Ectodermal cell (in vitro differentiated cells): Measurements from ENCODE around the gene SMYD1. TPM values are rescaled to one million over a fixed set of nuclear protein-coding genes. Genes with fewer than 3 reads are reported as not detected.
"Not testable (repeated sequence)": the region's sequence is repeated elsewhere in the genome, so short reads cannot be mapped to it uniquely, and the experiment has no call there.

ENCODE experiments used
- H3K27ac ChIP-seq: 2 replicates; pipeline ENCODE4 v1.7.0; 2013; ENCODE audit warnings: mild to moderate bottlenecking, low read depth, low read length; ENCODE audit not compliant: insufficient read depth, poor library complexity, severe bottlenecking
- H3K27me3 ChIP-seq: 2 replicates; pipeline ENCODE4 v1.7.0; 2013; ENCODE audit warnings: mild to moderate bottlenecking, low read length; ENCODE audit not compliant: insufficient read depth, control insufficient read depth, poor library complexity, severe bottlenecking
- H3K36me3 ChIP-seq: one replicate; pipeline ENCODE4 v1.7.0; 2013; ENCODE audit warnings: low read length; ENCODE audit not compliant: control insufficient read depth, insufficient read depth
- H3K4me1 ChIP-seq: one replicate; pipeline ENCODE4 v1.7.0; 2013; ENCODE audit warnings: low read length; ENCODE audit not compliant: control insufficient read depth, insufficient read depth
- H3K4me3 ChIP-seq: 2 replicates; pipeline ENCODE4 v1.7.0; 2013; ENCODE audit warnings: low read depth, low read length, control low read depth; ENCODE audit not compliant: insufficient read depth
- H3K9me3 ChIP-seq: 2 replicates; pipeline ENCODE4 v1.7.0; 2013; ENCODE audit warnings: mild to moderate bottlenecking, low read length, moderate library complexity; ENCODE audit not compliant: control insufficient read depth
- WGBS, 2 experiments: methylation state at CpG; one replicate each; pipeline ENCODE4 v1.1.7; 2013; ENCODE audit warnings: missing lambda C conversion rate in 2 of 2; 5-methylcytosine and 5-hydroxymethylcytosine counted together
- polyA plus RNA-seq, 4 experiments: library from polyadenylated mRNA; stranded (reverse); fragments of 50-300 nt; gene quantifications; one replicate each; pipeline ENCODE4 v1.2.3, GENCODE V29; 2013

SMYD1 gene
- not detected for polyA plus RNA-seq (2013, experiment 1 of 4)
- polyA plus RNA-seq (2013, experiment 2 of 4) = not detected
- not detected for polyA plus RNA-seq (2013, experiment 3 of 4)
- polyA plus RNA-seq (2013, experiment 4 of 4) = not detected

DNA sequence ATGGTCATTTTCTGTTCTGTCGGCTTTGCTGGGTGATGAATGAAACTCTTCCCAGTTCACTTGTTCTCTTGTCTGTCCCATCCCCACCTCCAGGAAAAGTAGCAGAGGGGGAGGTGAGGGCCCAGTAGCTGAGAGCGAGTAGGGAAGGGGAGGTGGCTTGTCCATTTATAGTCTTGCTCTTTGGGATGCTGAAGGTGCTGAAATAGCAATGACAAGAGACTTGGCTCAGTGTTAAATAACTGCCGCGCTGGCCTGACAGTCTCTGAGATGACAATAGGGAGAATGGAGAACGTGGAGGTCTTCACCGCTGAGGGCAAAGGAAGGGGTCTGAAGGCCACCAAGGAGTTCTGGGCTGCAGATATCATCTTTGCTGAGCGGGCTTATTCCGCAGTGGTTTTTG lies at the start of gene SMYD1:
Gene SMYD1 (plus strand): TSS at position 228 of the 400 bp plus-strand sequence. CDS start 40 bp downstream, at position 268.
- H3K36me3 ChIP-seq = no peaks in the 10 kb centered on the region
- H3K4me3 ChIP-seq = no peak within 1 kb of the TSS
- H3K27me3 ChIP-seq = no peaks in the 10 kb centered on the region
- H3K4me1 ChIP-seq = peaks cover 8% of the 10 kb centered on the region
- 63 to 75% methylated on average over 8 of the region's 8 CpGs for WGBS, 2 experiments
- no peak within 1 kb of the TSS for H3K27ac ChIP-seq
- H3K9me3 ChIP-seq = no peaks in the 10 kb centered on the region

GRCh38 chr2:88018077-88018805 lies 49.4 kb upstream of the SMYD1 start:
- not testable (repeated sequence) for H3K27ac ChIP-seq, H3K27me3 ChIP-seq, H3K36me3 ChIP-seq, H3K9me3 ChIP-seq, H3K4me3 ChIP-seq, H3K4me1 ChIP-seq
- 91% methylated on average over 11 of the region's 11 CpGs for WGBS, 2 experiments

GRCh38 chr2:88018909-88019308 lies 48.7 kb upstream of the SMYD1 start:
- 85% methylated on average over 6 of the region's 6 CpGs for WGBS, 2 experiments
- no peaks in the 10 kb centered on the region for H3K36me3 ChIP-seq
- H3K4me3 ChIP-seq = no peak overlapping the region

DNA sequence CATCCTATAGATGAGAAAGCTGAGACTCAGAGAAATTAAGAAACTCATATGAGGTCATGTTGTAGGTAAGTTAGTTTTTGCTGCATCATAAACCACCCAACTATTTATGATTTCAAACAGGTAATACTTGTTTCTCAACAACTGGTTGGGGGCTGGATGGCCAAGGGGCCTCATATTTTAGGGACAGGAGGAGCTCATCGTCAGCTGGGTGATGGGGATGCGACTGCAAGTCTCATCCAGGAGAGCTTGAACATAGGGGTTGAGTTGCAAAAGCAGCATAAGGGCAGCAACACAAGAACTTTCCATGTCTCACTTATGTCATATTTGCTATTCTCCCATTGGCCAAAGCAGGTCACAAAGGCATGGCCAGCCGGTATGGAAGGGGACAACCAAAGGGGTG lies 47.6 kb upstream of the SMYD1 start:
- Histone ChIP-seq H3K4me1 (peaks cover 4% of the 10 kb centered on the region), H3K4me3 (no peak overlapping the region), H3K27ac (no peak overlapping the region), H3K27me3 (peaks cover 4% of the 10 kb centered on the region), H3K9me3 (no peaks in the 10 kb centered on the region), H3K36me3 (no peaks in the 10 kb centered on the region)
- WGBS, 2 experiments = 73 to 88% methylated on average over 3 of the region's 3 CpGs

More at GRCh38 chr2:88018909-88019308, 48.7 kb upstream of the SMYD1 start:
- Histone ChIP-seq H3K27ac (no peak overlapping the region), H3K9me3 (no peaks in the 10 kb centered on the region), H3K4me1 (peaks cover 4% of the 10 kb centered on the region), H3K27me3 (peaks cover 4% of the 10 kb centered on the region)

DNA sequence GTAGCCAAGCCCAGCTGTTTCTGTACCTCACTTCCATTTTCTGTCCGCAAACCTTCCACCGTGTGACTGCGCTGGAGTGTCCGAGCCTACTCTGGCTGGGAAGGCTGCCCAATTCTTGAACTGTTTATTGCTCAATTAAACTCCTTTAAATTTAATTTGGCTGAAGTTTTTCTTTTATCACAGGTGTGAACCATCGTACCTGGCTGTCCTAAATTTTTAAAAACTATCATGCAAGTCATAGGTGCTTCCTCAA lies 45.0 kb upstream of the SMYD1 start:
- WGBS, 2 experiments = 95 to 99% methylated on average over 5 of the region's 5 CpGs

DNA sequence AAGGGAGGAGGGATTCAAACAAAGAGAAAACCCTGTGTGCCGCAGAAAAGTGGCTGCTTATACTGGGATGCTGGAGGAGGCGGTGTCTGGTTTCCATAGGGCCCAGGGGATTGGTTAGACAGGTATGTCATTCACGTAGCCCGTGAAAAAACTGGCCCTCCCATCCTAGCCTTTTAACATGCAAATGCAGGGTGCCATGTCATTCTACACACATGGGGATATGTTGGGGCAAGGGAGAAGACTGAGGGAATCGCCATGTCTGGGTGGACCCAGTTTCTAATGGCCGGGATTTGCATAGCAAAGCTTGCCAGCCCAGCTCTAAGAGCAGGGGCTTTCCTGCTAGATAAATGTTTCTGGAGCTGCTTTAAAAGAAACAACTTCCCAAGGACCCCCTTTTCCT lies 43.1 kb upstream of the SMYD1 start:
- Histone ChIP-seq H3K4me3 (no peak overlapping the region), H3K4me1 (no peaks in the 10 kb centered on the region), H3K27me3 (no peaks in the 10 kb centered on the region), H3K9me3 (no peaks in the 10 kb centered on the region), H3K27ac (no peak overlapping the region), H3K36me3 (peaks cover 4% of the 10 kb centered on the region)
- WGBS, 2 experiments = 16 to 19% methylated on average over 6 of the region's 6 CpGs

More for the DNA sequence above, 45.0 kb upstream of the SMYD1 start:
- Histone ChIP-seq H3K27me3 (no peaks in the 10 kb centered on the region), H3K4me3 (no peak overlapping the region), H3K4me1 (no peaks in the 10 kb centered on the region), H3K27ac (no peak overlapping the region), H3K9me3 (no peaks in the 10 kb centered on the region), H3K36me3 (no peaks in the 10 kb centered on the region)

DNA sequence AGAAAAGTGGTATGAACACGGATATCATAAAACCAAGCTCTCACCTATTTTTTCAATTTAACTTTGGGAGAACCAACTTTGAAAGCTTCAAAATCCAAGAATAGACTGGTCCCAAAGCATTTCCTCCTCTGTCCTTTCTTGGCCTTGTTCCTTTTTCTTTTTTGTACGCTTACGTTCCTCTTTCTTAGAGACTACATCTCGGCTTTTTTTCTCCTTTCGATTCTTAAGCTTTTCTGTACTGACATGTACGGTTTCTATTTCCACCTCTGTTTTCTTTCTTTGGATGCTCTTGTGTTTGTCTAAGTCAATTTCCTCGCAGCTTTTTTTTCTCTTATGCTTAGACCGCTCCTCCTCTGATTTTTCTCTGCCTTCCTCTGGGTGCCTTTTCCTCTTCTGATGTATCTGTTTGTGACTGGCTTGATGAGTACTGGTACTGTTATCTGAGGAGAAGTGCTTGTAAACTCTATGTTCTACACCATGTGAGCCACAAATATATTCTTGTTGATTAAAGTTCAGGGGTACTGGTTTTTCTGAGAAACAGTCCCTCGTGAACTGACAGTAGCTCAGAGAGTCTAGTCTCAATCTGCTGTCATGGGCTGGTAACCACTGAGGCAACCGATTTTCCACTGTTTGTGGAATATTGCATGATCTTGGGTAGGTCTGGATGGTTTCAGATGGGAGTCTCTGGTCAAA lies 39.8 kb upstream of the SMYD1 start:
- H3K9me3 ChIP-seq = no peaks in the 10 kb centered on the region
- no peaks in the 10 kb centered on the region for H3K27me3 ChIP-seq
- WGBS, 2 experiments = 93% methylated on average over 10 of the region's 10 CpGs
- no peaks in the 10 kb centered on the region for H3K4me1 ChIP-seq
- no peak overlapping the region for H3K4me3 ChIP-seq
- peaks cover 11% of the 10 kb centered on the region for H3K36me3 ChIP-seq
- no peak overlapping the region for H3K27ac ChIP-seq

- 94 to 98% methylated on average over 4 of the region's 4 CpGs for WGBS, 2 experiments
- no peak overlapping the region for H3K27ac ChIP-seq
- no peaks in the 10 kb centered on the region for H3K4me1 ChIP-seq
- H3K27me3 ChIP-seq = no peaks in the 10 kb centered on the region
- H3K36me3 ChIP-seq = peaks cover 14% of the 10 kb centered on the region
- no peak overlapping the region for H3K4me3 ChIP-seq
- H3K9me3 ChIP-seq = no peaks in the 10 kb centered on the region
Measured at GRCh38 chr2:88028931-88029330, 38.7 kb upstream of the SMYD1 start.

DNA sequence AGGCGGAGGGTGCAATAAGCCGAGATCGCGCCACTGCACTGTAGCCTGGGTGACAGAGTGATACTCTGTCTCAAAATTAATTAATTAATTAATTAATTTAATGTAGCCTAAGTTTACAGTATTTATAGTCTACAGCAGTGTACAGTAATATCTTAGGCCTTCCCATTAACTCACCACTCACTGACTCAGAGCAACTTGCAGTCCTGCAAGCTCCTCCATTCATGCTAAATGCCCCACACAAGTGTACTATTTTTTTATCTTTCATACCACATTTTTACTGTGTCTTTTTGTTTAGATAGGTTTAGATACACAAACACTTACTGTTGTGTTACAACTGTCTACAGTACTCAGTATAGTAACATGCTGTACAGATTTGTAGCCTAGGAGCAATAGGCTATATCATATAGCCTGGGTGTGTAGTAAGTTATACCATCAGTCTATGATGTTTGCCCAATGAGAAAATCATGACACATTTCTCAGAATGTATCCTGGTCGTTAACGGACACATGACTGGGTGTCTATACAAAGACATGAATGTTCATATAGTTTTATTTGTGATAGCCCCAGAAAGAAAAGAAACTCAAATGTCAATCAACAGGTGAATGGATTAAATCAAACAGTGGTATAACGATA lies 35.4 kb upstream of the SMYD1 start:
- no peaks in the 10 kb centered on the region for H3K4me1 ChIP-seq
- peaks cover 16% of the 10 kb centered on the region for H3K36me3 ChIP-seq
- H3K9me3 ChIP-seq = no peaks in the 10 kb centered on the region
- WGBS, 2 experiments = 96 to 97% methylated on average over 6 to 7 of the region's 7 CpGs
- H3K27ac ChIP-seq = no peak overlapping the region
- no peaks in the 10 kb centered on the region for H3K27me3 ChIP-seq
- H3K4me3 ChIP-seq = no peak overlapping the region

- H3K36me3 ChIP-seq = peaks cover 12% of the 10 kb centered on the region
- 89 to 95% methylated on average over 1 of the region's 2 CpGs for WGBS, 2 experiments
- H3K4me3 ChIP-seq = no peak overlapping the region
- no peaks in the 10 kb centered on the region for H3K27me3 ChIP-seq
- H3K4me1 ChIP-seq = no peaks in the 10 kb centered on the region
- no peaks in the 10 kb centered on the region for H3K9me3 ChIP-seq
- no peak overlapping the region for H3K27ac ChIP-seq
Measured at GRCh38 chr2:88036182-88036581, 31.4 kb upstream of the SMYD1 start.
